Panc1 (cell line): Measurements from ENCODE around the gene PPARG. TPM values are rescaled to one million over a fixed set of nuclear protein-coding genes. Genes with fewer than 3 reads are reported as not detected.

Source experiments
- ATAC-seq: fragments of 200-7000 bp; cut with Tn5 transposase; 2 replicates; pipeline ENCODE4 v1.9.1; 2020; ENCODE audit warnings: mild to moderate bottlenecking, moderate library complexity
- BruUV-seq: library from RNA; stranded (reverse); fragments of 400-500 nt; replicated peaks from 2 replicates; lab custom pipeline; 2021; lab: Mats Ljungman, UMichigan
- CTCF ChIA-PET: fragments of 300-600 bp; sonication (Branson Sonifier 250); formaldehyde crosslinking; loops from one replicate; lab custom pipeline; 2022; ENCODE audit warnings: antibody characterized with exemption; lab: Charles Lee
- POLR2A ChIA-PET: fragments of 300-600 bp; sonication (Branson Sonifier 250); formaldehyde crosslinking; loops from one replicate; lab custom pipeline; 2022; ENCODE audit warnings: antibody characterized with exemption; lab: Charles Lee
- DNase-seq: peaks from one replicate; pipeline ENCODE4 v3.0.0-alpha.2; 2010; ENCODE audit warnings: low read depth, low spot score
- H3K27ac ChIP-seq: 2 replicates; pipeline ENCODE4 v1.5.1; 2011; ENCODE audit warnings: mild to moderate bottlenecking, low read length, inconsistent platforms
- H3K27me3 ChIP-seq: fragments of 200-500 bp; sonication (Bioruptor generic); 2 replicates; pipeline ENCODE4 v1.6.0; 2014; ENCODE audit warnings: low read length, inconsistent platforms; ENCODE audit not compliant: control insufficient read depth, insufficient read depth
- H3K36me3 ChIP-seq: fragments of 200-500 bp; sonication (Bioruptor generic); 2 replicates; pipeline ENCODE4 v1.5.1; 2014; ENCODE audit warnings: inconsistent platforms, mild to moderate bottlenecking, low read length, moderate library complexity; ENCODE audit not compliant: control insufficient read depth, insufficient read depth
- H3K4me1 ChIP-seq: 2 replicates; pipeline ENCODE4 v1.5.1; 2011; ENCODE audit warnings: inconsistent platforms, mild to moderate bottlenecking, low read length, moderate library complexity; ENCODE audit not compliant: control insufficient read depth, insufficient read depth
- H3K4me3 ChIP-seq, 2 experiments: 2 replicates each; pipeline ENCODE4 v1.5.1; 2011 to 2012; ENCODE audit warnings: low read depth in 2 of 2, low read length in 2 of 2, mild to moderate bottlenecking in 2 of 2, inconsistent platforms in 1 of 2, moderate library complexity in 1 of 2
- H3K9me3 ChIP-seq: fragments of 200-500 bp; sonication (Bioruptor generic); 2 replicates; pipeline ENCODE4 v1.5.1; 2014; ENCODE audit warnings: low read depth, mild to moderate bottlenecking, inconsistent platforms, low read length, moderate library complexity; ENCODE audit not compliant: control insufficient read depth, insufficient read depth
- CTCF ChIP-seq: fragments of 450-650 bp; IDR thresholded peaks from 2 replicates; pipeline ENCODE4 v1.5.1; 2017; ENCODE audit warnings: mild to moderate bottlenecking
- REST ChIP-seq, 2 experiments: IDR thresholded peaks; 2 replicates each; pipeline ENCODE4 v1.6.1; 2011 to 2012; ENCODE audit warnings: low read depth in 2 of 2, control low read depth in 1 of 2, low read length in 1 of 2, mild to moderate bottlenecking in 1 of 2, moderate library complexity in 1 of 2; ENCODE audit not compliant: insufficient read depth in 1 of 2
- SIN3A ChIP-seq: IDR thresholded peaks from 2 replicates; pipeline ENCODE4 v1.6.1; 2012; ENCODE audit warnings: low read depth, mild to moderate bottlenecking, low read length, moderate library complexity, borderline replicate concordance; ENCODE audit not compliant: insufficient read depth
- in situ Hi-C: cut with HindIII; loops from 2 replicates; pipeline ENCODE4 v1.10.0; 2016; ENCODE audit warnings: low sequenced_read_pairs, low pct_unique_long_range_greater_than_20kb
- intact Hi-C: fragments of 100-400 bp; cut with micrococcal nuclease; formaldehyde crosslinking; loops from one replicate; pipeline ENCODE4 v1.10.0; 2022; ENCODE audit not compliant: unreplicated experiment
- total RNA-seq: library from RNA; stranded (reverse); gene quantifications from one replicate; pipeline ENCODE4 v1.2.1, GENCODE V29; 2021; ENCODE audit not compliant: unreplicated experiment

The PPARG gene
- total RNA-seq, 1 experiment from 2014 or later = 88.1 TPM

- Histone ChIP-seq H3K27ac (peak overlapping the region; percentile 88), H3K4me1 (peaks cover 38% of the 10 kb centered on the region), H3K27me3 (no peaks in the 10 kb centered on the region), H3K36me3 (peaks cover 5% of the 10 kb centered on the region; the same call in 1 of the 2 replicates), H3K4me3 (no peak overlapping the region), H3K9me3 (no peaks in the 10 kb centered on the region)
- TF ChIP-seq REST (IDR thresholded peaks at IDR 0.05; ENCODE audit: insufficient read depth in 1 of 2, low read depth in 2 of 2, low read length in 1 of 2) (no peak), CTCF (no peak), SIN3A (no peak)
- ChIA-PET CTCF (no interaction called here), POLR2A (no interaction called here)
- no TSS peak for BruUV-seq
- DNase-seq (no peak), ATAC-seq (peak; percentile 58; the same call in 1 of the 2 replicates)
- intact Hi-C loops (no loop called here), in situ Hi-C loops (no loop called here)
Measured at GRCh38 chr3:12395349-12396012, 106.6 kb downstream of the PPARG start.

GRCh38 chr3:12396471-12396870, 107.6 kb downstream of the PPARG start:
- DNase-seq (no peak), ATAC-seq (no peak)
- TF ChIP-seq CTCF = no peak
- in situ Hi-C loops (no loop called here), intact Hi-C loops (no loop called here)
- BruUV-seq = no TSS peak
- no peaks in the 10 kb centered on the region for H3K27me3 ChIP-seq
- peak overlapping the region; percentile 48; the same call in 1 of the 2 replicates for H3K27ac ChIP-seq
- no peaks in the 10 kb centered on the region for H3K9me3 ChIP-seq
- H3K4me3 ChIP-seq = no peak overlapping the region
- H3K4me1 ChIP-seq = peaks cover 43% of the 10 kb centered on the region
- ChIA-PET POLR2A (interaction anchor here (0.6 to 0.7 kb wide), 3 partner anchors 15 to 81 kb away, joined by 3 read pairs; no protein-coding TSS in a partner anchor), CTCF (interaction anchor here (0.6 kb wide), 1 partner anchor 24 kb away, joined by 4 read pairs; no protein-coding TSS in a partner anchor)
- peaks cover 5% of the 10 kb centered on the region; the same call in 1 of the 2 replicates for H3K36me3 ChIP-seq
